ENCODE data around the gene PLCG2.
A peak's percentile ranks its signal among the peaks of the same experiment; 100 is the strongest.

Gene PLCG2

GRCh38 chr16:81881228-81881627 is 102.1 kb downstream of the PLCG2 start:
- DNase-seq, result no peak

DNA sequence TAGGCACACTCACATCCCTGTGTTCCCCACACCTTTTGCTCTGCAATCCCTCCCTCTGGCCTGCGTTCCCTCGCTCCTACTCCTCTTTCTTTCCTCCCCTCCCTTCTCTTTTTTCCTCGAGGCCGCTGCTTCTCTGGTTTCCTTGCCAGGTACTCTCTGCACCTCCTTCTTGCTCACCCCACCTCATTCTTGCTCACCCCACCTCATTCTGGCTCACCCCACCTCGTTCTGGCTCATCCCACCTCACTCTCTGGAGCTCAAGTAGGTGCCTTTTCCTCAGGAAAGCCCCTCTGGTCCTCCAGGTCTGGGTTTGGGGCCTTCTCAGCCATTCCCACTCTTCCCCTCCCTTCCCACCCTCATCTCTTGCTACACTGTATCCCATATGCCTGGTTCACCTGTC is 103.5 kb downstream of the PLCG2 start:
- no peak for DNase-seq

DNA sequence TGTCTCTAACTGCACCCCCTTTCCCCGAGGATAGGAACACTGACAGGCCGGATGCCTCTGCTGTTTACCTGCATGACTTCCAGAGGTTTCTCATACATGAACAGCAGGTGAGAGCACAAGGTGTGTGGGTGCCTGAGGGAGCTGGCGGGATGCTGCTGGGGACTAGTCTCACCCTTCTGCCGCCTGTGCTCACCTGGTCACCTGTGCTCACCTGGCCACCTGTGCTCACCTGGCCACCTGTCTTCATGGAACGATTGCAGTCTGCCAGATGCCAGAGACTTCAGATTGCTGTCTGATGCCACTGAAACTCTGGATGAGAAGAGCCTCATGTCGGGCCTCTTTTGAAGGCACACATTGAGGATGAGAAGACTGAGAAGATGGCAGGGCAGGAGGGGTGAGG is 104.1 kb downstream of the PLCG2 start:
- no peak for DNase-seq

- peak; percentile 36 for DNase-seq
Observed at GRCh38 chr16:81885976-81886586, 107.0 kb downstream of the PLCG2 start.

DNA sequence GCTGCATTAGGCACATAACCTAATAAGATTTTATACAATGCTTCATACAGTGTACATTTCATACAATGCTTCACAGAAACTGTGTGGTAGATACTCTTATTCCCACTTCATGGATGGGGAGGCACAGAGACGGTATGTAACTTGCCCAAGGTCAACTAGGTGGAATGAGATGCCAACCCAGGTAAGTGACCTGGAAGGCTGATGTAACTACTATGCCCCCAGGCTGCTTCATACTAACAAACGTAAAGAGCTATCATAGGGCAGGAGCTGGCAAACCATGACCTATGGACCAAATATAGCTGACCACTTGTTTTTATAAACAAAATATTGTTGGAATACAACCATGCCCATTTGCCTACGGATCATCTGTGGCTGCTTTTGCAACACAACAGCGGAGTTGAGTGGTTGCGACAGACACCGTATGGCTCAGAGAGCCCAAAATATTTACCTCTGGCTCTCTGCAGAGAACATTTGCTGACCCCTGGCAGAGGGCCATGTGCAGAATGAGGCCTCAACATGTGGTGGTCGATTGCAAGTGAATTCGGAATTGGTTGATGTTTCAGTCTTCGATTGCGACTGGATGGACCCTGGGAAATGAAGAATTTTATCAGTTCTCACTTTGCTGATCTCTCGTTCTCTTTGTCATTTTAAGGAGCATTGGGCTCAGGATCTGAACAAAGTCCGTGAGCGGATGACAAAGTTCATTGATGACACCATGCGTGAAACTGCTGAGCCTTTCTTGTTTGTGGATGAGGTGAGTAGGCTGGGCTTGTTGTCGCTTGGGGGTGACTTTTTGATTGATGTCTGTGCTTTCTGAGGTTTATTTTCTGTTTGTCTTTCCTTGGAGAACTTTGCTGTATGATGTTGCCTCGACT is 109.7 kb downstream of the PLCG2 start:
- no peak for DNase-seq

GRCh38 chr16:81891736-81892364 is 112.8 kb downstream of the PLCG2 start:
- no peak for DNase-seq

DNA sequence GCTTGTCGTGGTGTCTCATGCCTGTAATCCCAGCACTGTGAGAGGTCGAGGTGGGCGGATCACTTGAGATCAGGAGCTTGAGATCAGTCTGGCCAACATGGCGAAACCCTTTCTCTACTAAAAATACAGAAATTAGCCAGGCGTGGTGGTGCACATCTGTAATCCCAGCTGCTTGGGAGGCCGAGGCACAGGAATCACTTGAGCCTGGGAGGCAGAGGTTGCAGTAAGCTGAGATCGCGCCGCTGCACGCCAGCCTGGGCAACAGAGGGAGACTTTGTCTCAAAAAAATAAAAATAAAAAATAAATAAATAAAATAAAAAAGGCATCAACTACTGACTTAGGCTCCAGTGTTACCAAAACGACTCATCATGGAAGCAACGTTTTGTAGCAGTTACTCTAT is 115.5 kb downstream of the PLCG2 start:
- DNase-seq, result no peak

GRCh38 chr16:81896902-81897301 is 117.8 kb downstream of the PLCG2 start:
- DNase-seq, result no peak

DNA sequence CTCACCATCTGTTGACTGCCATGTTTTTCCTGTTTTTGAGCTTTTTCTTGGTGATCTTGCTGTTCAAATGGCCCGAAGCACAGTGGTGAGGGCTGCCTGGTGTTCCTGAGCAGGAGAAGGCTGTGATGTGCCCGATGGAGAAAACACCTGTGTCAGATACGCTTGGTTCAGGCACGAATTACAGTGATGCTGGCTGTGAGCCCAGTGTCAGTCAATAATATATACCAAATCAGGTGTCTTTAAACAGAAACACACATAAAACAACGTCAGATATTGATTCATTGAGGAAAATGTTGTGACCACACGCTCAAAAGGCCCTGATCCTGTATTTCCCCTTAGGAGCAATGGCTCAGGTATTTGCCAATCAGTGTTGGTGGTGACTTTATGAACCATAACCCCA is 120.5 kb downstream of the PLCG2 start:
- DNase-seq, result no peak

DNA sequence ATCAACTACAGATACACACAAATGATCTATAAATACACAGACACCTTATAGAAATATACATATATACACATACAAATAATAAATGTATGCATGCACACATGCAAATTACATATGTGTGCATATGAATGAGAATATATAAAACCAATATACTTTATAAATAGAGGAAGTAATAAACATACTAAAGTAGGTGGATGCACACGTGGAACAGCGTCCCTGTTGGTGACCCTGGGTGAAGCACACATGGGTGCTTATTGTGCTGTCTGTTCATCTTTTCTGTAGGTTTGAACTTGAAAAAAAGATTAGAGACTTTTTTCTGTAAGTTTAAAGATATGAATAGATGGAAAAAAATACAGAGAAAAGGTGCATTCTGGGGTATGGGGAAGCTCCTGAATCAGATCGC is 120.9 kb downstream of the PLCG2 start:
- DNase-seq, result no peak

DNA sequence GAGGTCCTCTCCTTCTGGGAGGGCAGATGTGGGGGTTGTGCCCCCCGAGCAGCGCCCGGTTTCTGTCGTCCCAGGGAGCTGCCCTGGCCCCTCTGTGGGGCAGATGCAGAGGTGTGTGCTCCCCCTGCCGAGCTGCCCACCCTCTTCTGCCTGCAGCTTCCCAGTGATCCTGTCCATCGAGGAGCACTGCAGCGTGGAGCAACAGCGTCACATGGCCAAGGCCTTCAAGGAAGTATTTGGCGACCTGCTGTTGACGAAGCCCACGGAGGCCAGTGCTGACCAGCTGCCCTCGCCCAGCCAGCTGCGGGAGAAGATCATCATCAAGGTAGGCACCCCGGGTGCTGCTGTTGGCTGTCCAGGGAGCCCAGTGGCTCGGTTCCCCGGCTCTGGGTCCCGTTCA is 121.4 kb downstream of the PLCG2 start:
- no peak for DNase-seq

- DNase-seq, result peak; percentile 1
Observed at GRCh38 chr16:81901484-81901883, 122.4 kb downstream of the PLCG2 start.

GRCh38 chr16:81902025-81902424 is 122.9 kb downstream of the PLCG2 start:
- no peak for DNase-seq

- DNase-seq, result no peak
Observed at GRCh38 chr16:81904320-81904719, 125.2 kb downstream of the PLCG2 start.

GRCh38 chr16:81905277-81905676 is 126.2 kb downstream of the PLCG2 start:
- DNase-seq, result no peak

- peak; percentile 1 for DNase-seq
Observed at GRCh38 chr16:81907681-81908080, 128.6 kb downstream of the PLCG2 start.

GRCh38 chr16:81908466-81909262 is 129.6 kb downstream of the PLCG2 start:
- DNase-seq, result no peak

DNA sequence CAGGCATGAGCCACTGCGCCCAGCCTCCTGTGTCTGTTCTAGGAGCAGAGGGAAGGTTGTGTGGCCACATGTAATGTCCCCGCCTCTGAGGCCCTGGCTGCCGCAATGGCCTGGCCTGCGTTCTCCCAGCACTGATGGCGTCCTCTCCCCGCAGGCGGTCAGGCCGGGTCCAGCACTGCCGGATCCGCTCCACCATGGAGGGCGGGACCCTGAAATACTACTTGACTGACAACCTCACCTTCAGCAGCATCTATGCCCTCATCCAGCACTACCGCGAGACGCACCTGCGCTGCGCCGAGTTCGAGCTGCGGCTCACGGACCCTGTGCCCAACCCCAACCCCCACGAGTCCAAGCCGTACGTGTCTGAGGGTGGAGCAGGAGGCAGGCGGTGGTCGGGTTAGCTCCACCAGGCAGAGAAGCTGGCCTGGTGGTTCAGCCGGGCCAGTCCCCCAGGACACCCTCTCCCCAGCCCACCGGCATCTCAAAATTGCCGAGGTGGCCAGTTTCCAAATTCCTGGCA is 131.3 kb downstream of the PLCG2 start:
- no peak for DNase-seq

DNA sequence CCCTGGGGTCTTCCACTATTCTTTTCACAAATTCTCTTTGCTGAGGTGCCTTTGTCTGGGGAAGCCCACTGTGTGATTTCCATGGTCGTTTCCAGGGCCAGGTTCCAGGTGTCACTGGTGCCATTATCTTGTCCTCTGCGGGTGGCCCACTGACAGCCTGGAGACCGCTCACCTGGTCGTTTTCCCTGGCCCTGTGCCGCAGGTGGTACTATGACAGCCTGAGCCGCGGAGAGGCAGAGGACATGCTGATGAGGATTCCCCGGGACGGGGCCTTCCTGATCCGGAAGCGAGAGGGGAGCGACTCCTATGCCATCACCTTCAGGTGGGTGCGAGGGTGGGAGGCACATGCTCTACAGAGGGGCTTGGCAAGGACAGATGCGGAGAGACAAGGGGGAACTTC is 133.3 kb downstream of the PLCG2 start:
- DNase-seq, result no peak

DNA sequence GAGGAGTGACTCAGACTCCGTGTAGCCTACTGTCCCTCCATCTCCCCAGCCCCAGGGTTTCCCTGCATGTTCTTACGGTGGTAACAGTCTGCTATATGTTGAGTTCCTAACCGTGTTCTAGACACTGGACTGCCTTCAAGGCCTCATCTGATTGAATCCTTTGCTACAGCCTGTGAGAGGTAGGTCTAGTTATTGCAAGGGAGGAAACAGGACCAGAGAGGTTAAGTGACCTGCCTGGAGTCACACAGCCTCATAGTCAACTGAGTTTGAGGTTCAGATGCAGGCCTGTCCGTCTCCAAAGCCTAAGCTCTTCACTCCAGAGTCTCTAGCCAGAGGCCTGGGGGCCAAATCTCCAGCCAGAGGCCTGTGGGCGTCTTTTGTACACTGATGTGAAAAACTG is 134.1 kb downstream of the PLCG2 start:
- DNase-seq, result no peak

DNA sequence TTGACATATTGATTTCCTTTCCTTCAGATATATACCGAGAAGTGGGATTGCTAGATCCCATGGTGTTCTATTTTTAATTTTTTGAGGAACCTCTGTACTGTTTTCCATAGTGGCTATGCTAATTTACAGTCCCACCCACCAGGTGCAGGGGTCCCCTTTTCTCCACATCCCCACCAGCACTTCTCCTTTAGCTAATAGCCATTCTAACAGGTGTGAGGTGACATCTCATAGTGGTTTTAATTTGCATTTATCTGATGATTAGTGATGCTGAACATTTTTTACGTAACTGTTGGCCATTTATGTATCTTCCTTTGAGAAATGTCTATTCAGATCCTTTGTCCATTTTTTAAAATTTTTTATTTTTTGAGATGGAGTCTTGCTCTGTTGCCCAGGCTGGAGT is 138.3 kb downstream of the PLCG2 start:
- no peak for DNase-seq

DNA sequence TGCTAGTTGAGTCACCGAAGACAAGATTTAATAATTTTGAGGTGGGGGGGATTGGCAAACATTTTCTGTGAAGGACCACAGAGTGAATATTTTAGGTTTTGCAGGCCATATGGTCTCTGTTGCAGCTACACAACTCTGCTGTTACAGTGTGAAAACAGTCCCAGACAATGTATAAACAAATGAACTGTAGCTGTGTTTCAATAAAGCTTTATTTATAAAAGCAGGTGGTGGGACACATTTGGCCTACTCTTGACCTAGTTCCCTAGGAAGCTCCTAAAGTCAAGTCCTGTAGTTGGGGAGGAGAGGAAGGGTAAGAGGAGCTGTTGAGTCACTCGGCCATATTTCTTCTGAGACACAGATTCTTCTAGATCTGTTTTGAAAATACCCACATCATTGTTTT is 139.8 kb downstream of the PLCG2 start:
- no peak for DNase-seq

GRCh38 chr16:81920498-81920897 is 141.4 kb downstream of the PLCG2 start:
- no peak for DNase-seq
